ENCODE measurements around the gene KCNT2. TPM values are rescaled to one million over a fixed set of nuclear protein-coding genes. Genes with fewer than 3 reads are reported as not detected.

The KCNT2 gene
- total and polyA plus RNA-seq, 9 of the 15 experiments (the other 6 are each of a cell fraction or from before 2014, with no cell fraction given), result 0.13 to 0.73 (median 0.28) TPM

DNA sequence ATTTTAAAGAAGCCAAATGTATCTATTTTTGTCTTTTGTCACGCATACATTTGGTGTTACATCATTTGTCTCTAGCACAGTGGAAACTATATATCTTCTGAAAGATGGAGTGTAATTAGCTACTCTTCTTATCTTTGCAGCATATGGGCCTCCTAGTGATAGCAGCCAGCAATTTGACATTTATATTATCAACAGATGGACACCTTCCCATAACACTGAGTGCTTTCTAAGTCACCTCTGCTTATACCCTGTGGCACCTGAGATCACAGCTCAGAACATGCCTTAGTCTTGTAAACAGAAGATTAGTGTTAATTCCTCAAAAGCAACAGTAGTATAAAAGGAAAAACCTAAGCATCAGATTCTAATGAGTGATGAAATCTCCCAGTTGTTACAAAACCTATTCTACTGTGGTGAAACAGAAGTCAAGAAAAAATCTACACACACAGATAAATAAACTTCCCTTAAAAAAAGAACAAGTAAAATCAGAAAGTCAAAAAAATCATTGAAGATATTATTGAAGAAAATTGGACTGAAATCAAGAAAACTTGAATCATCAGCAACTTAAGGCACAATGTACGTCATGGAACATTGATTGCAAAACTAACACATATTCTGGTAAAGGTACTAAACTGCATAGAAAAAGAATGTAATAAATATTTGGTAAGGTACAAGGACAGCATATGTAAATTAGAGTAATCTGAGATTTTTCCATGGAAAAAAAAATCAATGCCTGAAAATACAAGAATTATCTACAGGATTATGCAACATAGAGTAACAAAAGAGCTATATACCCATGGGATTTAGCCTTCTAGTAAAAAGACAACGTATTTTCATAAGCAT is 61.7 kb downstream of the KCNT2 start (continued):
- TF ChIP-seq, protein P1, sequence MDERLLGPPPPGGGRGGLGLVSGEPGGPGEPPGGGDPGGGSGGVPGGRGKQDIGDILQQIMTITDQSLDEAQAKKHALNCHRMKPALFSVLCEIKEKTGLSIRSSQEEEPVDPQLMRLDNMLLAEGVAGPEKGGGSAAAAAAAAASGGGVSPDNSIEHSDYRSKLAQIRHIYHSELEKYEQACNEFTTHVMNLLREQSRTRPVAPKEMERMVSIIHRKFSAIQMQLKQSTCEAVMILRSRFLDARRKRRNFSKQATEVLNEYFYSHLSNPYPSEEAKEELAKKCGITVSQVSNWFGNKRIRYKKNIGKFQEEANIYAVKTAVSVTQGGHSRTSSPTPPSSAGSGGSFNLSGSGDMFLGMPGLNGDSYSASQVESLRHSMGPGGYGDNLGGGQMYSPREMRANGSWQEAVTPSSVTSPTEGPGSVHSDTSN (CRISPR knock-in tag; IDR thresholded peaks at IDR 0.05; ENCODE audit: low read depth), result no peak
- TF ChIP-seq, protein P1 (tag; conservative IDR thresholded peaks at IDR 0.05; ENCODE audit: low read depth), result peak; percentile 67
- no peak for TF ChIP-seq IFI16 (CRISPR knock-in tag; IDR thresholded peaks at IDR 0.05)
- TF ChIP-seq CHD2 (IDR thresholded peaks at IDR 0.05; ENCODE audit: low read depth, low read length), result no peak
- TF ChIP-seq CBFA2T3 (IDR thresholded peaks at IDR 0.05), result peak; percentile 86
- no peak for TF ChIP-seq PRPF4 (IDR thresholded peaks at IDR 0.05; ENCODE audit: insufficient read depth, low read depth, low read length, poor library complexity, severe bottlenecking)
- no peak for TF ChIP-seq NCOA2 (IDR thresholded peaks at IDR 0.05; ENCODE audit: partially characterized antibody in 2 of 2)
- TF ChIP-seq FOXP1 (CRISPR knock-in tag; IDR thresholded peaks at IDR 0.05), result no peak
- TF ChIP-seq, protein P2, sequence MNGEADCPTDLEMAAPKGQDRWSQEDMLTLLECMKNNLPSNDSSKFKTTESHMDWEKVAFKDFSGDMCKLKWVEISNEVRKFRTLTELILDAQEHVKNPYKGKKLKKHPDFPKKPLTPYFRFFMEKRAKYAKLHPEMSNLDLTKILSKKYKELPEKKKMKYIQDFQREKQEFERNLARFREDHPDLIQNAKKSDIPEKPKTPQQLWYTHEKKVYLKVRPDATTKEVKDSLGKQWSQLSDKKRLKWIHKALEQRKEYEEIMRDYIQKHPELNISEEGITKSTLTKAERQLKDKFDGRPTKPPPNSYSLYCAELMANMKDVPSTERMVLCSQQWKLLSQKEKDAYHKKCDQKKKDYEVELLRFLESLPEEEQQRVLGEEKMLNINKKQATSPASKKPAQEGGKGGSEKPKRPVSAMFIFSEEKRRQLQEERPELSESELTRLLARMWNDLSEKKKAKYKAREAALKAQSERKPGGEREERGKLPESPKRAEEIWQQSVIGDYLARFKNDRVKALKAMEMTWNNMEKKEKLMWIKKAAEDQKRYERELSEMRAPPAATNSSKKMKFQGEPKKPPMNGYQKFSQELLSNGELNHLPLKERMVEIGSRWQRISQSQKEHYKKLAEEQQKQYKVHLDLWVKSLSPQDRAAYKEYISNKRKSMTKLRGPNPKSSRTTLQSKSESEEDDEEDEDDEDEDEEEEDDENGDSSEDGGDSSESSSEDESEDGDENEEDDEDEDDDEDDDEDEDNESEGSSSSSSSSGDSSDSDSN (IDR thresholded peaks at IDR 0.05; ENCODE audit: borderline replicate concordance in 1 of 2, low read depth in 2 of 2, low read length in 2 of 2), result no peak
- TF ChIP-seq, protein P3, sequence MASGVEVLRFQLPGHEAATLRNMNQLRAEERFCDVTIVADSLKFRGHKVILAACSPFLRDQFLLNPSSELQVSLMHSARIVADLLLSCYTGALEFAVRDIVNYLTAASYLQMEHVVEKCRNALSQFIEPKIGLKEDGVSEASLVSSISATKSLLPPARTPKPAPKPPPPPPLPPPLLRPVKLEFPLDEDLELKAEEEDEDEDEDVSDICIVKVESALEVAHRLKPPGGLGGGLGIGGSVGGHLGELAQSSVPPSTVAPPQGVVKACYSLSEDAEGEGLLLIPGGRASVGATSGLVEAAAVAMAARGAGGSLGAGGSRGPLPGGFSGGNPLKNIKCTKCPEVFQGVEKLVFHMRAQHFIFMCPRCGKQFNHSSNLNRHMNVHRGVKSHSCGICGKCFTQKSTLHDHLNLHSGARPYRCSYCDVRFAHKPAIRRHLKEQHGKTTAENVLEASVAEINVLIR (CRISPR knock-in tag; IDR thresholded peaks at IDR 0.05), result no peak
- TF ChIP-seq, protein P4, sequence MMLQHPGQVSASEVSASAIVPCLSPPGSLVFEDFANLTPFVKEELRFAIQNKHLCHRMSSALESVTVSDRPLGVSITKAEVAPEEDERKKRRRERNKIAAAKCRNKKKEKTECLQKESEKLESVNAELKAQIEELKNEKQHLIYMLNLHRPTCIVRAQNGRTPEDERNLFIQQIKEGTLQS (IDR thresholded peaks at IDR 0.05), result peak; percentile 74; the same call in 1 of the 2 replicates
- TF ChIP-seq, protein P4 (CRISPR knock-in tag; conservative IDR thresholded peaks at IDR 0.05), result no peak
- TF ChIP-seq MTA1 (IDR thresholded peaks at IDR 0.05; ENCODE audit: borderline replicate concordance), result no peak
- TF ChIP-seq TEAD4 (IDR thresholded peaks at IDR 0.05; ENCODE audit: low read length), result peak; percentile 94
- TF ChIP-seq TEAD4 (CRISPR knock-in tag; IDR thresholded peaks at IDR 0.05; ENCODE audit: borderline replicate concordance), result no peak
- 0 out of 2 replicates have a peak, but pooled peaks have one; percentile 13 for TF ChIP-seq CXXC5 (CRISPR knock-in tag; IDR thresholded peaks at IDR 0.05)
